Measurements from ENCODE around the gene RALGPS2.

The RALGPS2 gene

DNA sequence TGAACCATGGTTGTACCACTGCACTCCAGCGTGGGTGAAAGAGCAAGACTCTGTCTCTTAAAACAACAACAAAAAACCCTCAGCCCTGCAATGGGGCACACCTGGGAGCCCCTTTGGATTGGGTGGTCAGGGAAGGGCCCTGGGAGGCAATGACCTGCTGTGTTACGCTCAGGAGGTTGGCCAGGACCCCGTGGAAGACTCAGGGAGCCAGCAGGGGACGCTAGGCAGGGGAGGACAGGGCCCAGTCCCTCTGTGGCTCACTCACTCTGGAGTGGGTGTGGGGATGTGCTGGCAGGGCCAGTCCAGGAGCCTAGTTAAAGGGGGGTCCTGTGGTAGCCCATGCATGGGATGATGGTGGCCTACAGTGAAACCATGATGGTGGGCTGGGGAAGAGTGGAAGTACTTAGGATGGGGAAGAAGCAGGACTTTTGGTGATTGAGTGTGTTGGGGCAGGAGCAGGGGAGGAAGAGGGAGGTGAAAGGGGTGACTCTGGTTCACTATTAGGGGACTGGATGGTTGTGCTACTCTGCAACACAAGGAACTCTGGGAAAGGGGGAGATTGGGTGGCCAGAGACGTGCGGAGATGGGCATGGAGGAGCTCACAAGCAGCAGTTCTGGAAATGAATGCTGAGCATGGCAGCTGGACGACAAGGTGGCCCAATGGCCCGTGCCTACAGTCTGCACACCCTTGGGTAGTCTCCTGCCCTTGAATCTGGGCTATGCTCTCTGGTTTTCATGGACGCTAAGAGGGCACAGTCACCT is 244.4 kb downstream of the RALGPS2 start:
- FAIRE-seq (no peak), DNase-seq (ENCODE audit: insufficient read length, low spot score) (no peak)

DNA sequence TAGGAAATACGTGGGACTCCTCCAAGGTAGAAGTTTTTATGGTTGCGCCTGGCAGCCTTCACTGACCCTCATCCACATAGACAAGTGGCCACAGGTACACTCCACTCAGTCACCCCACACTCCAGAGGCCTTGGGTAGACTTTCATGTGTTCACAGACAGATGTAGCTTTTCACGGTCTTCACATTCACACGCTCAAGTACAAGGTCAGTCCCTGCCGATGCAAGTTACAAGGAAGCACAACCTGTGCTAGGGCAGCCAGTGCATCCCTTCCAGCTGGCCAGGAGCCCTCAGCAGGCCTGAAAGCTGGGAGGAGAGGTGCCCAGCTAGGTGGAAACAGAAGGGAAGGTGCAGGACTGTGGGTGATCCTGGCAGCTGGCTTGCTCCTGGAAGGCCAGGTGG is 245.1 kb downstream of the RALGPS2 start:
- DNase-seq (ENCODE audit: insufficient read length, low spot score) (no peak), FAIRE-seq (no peak)
- TF ChIP-seq POLR2A (IDR thresholded peaks at IDR 0.05; ENCODE audit: low read depth, low read length): no peak
- TF ChIP-seq POLR2AphosphoS5 (IDR thresholded peaks at IDR 0.05; ENCODE audit: low read depth, low read length): no peak
- TF ChIP-seq SPI1 (IDR thresholded peaks at IDR 0.05; ENCODE audit: low read depth, low read length): no peak

More for the DNA sequence above, 244.4 kb downstream of the RALGPS2 start:
- TF ChIP-seq POLR2AphosphoS5 (IDR thresholded peaks at IDR 0.05; ENCODE audit: low read depth, low read length) (no peak), POU2F2 (IDR thresholded peaks at IDR 0.05; ENCODE audit: low read depth, low read length) (no peak), TAF1 (IDR thresholded peaks at IDR 0.05; ENCODE audit: low read depth, low read length) (no peak), PAX5 (IDR thresholded peaks at IDR 0.05; ENCODE audit: insufficient read depth, low read length, severe bottlenecking) (no peak), POLR2A (IDR thresholded peaks at IDR 0.05; ENCODE audit: low read depth, low read length) (no peak)
